Astrocyte (in vitro differentiated cells and primary cell): ENCODE measurements around the gene TRIM63. TPM values are rescaled to one million over a fixed set of nuclear protein-coding genes. Genes with fewer than 3 reads are reported as not detected.

Experiments
- DNase-seq: peaks from one replicate; pipeline ENCODE4 v3.0.0-alpha.2; 2010; ENCODE audit warnings: low read depth
- FAIRE-seq: peaks from 2 replicates; lab custom pipeline; 2011; peaks lifted over from hg19 to GRCh38; lab: Jason Lieb, UNC
- H2AFZ ChIP-seq: 2 replicates; pipeline ENCODE4 v1.6.0; 2012; ENCODE audit warnings: low read depth, low read length, inconsistent platforms
- H3K27ac ChIP-seq: 2 replicates; pipeline ENCODE4 v1.5.1; 2011; ENCODE audit warnings: low read depth, low read length, inconsistent platforms
- H3K27me3 ChIP-seq: 2 replicates; pipeline ENCODE4 v1.6.0; 2011; ENCODE audit warnings: low read length, inconsistent platforms; ENCODE audit not compliant: insufficient read depth
- H3K36me3 ChIP-seq: 2 replicates; pipeline ENCODE4 v1.5.1; 2011; ENCODE audit warnings: low read length, inconsistent platforms; ENCODE audit not compliant: insufficient read depth
- H3K4me1 ChIP-seq: 2 replicates; pipeline ENCODE4 v1.5.1; 2011; ENCODE audit warnings: low read length, inconsistent platforms; ENCODE audit not compliant: insufficient read depth
- H3K4me2 ChIP-seq: 2 replicates; pipeline ENCODE4 v1.6.0; 2012; ENCODE audit warnings: low read length, inconsistent platforms
- H3K4me3 ChIP-seq: 2 replicates; pipeline ENCODE4 v1.5.1; 2011; ENCODE audit warnings: low read depth, mild to moderate bottlenecking, low read length, inconsistent platforms; ENCODE audit not compliant: insufficient read depth
- H3K79me2 ChIP-seq: 2 replicates; pipeline ENCODE4 v1.6.0; 2012; ENCODE audit warnings: mild to moderate bottlenecking, low read length, inconsistent platforms; ENCODE audit not compliant: insufficient read depth
- H3K9ac ChIP-seq: 2 replicates; pipeline ENCODE4 v1.6.0; 2012; ENCODE audit warnings: mild to moderate bottlenecking, low read length, inconsistent platforms
- H3K9me3 ChIP-seq: 2 replicates; pipeline ENCODE4 v1.5.1; 2012; ENCODE audit warnings: low read depth, mild to moderate bottlenecking, low read length, inconsistent platforms; ENCODE audit not compliant: insufficient read depth
- H4K20me1 ChIP-seq: 2 replicates; pipeline ENCODE4 v1.6.0; 2012; ENCODE audit warnings: low read length, inconsistent platforms; ENCODE audit not compliant: insufficient read depth
- H3K27ac Mint-ChIP-seq: one replicate; pipeline ENCODE4 v1.8.0; 2021; ENCODE audit warnings: mild to moderate bottlenecking, mixed read lengths; ENCODE audit not compliant: unreplicated experiment
- H3K27me3 Mint-ChIP-seq: one replicate; pipeline ENCODE4 v1.8.0; 2021; ENCODE audit warnings: low read depth, mixed read lengths; ENCODE audit not compliant: unreplicated experiment
- H3K36me3 Mint-ChIP-seq: one replicate; pipeline ENCODE4 v1.8.0; 2021; ENCODE audit warnings: low read depth, mixed read lengths; ENCODE audit not compliant: unreplicated experiment
- H3K4me1 Mint-ChIP-seq: one replicate; pipeline ENCODE4 v1.8.0; 2021; ENCODE audit warnings: low read depth, mixed read lengths; ENCODE audit not compliant: unreplicated experiment
- H3K4me3 Mint-ChIP-seq: one replicate; pipeline ENCODE4 v1.8.0; 2021; ENCODE audit warnings: mild to moderate bottlenecking, moderate library complexity, mixed read lengths; ENCODE audit not compliant: unreplicated experiment
- H3K9me3 Mint-ChIP-seq: one replicate; pipeline ENCODE4 v1.8.0; 2021; ENCODE audit warnings: mild to moderate bottlenecking, mixed read lengths; ENCODE audit not compliant: unreplicated experiment
- EZH2 ChIP-seq: IDR thresholded peaks from 2 replicates; pipeline ENCODE4 v1.6.1; 2012; ENCODE audit warnings: mild to moderate bottlenecking, low read length, inconsistent platforms; ENCODE audit not compliant: insufficient read depth
- total RNA-seq: library from RNA; stranded (reverse); gene quantifications from 2 replicates; pipeline ENCODE4 v1.2.1, GENCODE V29; 2021
- TF ChIP-seq, protein P1 (sequence below): IDR thresholded peaks from 2 replicates; pipeline ENCODE4 v1.5.1; 2011; ENCODE audit warnings: low read depth, mild to moderate bottlenecking, inconsistent platforms, low read length, moderate library complexity; ENCODE audit not compliant: insufficient read depth

Gene TRIM63
- total RNA-seq, 1 donor from 2014 or later, result not detected

DNA sequence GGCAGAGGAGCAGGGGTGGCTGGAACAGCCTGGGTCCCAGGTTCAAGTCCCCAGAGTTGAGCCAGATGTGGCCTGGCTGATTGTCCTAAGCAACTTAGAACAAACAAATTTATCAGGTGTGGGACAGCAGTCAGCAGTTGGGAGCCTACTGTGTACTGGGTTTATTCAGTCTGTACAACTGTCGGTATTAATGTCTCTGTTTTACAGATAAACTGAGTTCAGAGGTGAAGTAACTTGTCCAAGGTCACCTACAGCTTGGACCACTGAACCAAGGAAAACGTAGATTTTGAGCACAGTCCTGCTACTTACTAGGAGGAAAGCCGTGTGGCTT, 14.6 kb upstream of the TRIM63 start:
- no peaks in the 10 kb centered on the region for H3K4me1 Mint-ChIP-seq
- Histone ChIP-seq H3K4me2 (no peak overlapping the region), H2AFZ (no peak overlapping the region), H3K79me2 (no peaks in the 10 kb centered on the region), H3K9ac (no peak overlapping the region), H3K4me3 (no peak overlapping the region), H4K20me1 (no peaks in the 10 kb centered on the region), H3K9me3 (no peaks in the 10 kb centered on the region), H3K36me3 (no peaks in the 10 kb centered on the region), H3K27ac (no peak overlapping the region), H3K4me1 (no peaks in the 10 kb centered on the region), H3K27me3 (peaks cover 24% of the 10 kb centered on the region)
- no peak for FAIRE-seq
- H3K9me3 Mint-ChIP-seq, result no peaks in the 10 kb centered on the region
- DNase-seq, result no peak
- TF ChIP-seq, protein P1, sequence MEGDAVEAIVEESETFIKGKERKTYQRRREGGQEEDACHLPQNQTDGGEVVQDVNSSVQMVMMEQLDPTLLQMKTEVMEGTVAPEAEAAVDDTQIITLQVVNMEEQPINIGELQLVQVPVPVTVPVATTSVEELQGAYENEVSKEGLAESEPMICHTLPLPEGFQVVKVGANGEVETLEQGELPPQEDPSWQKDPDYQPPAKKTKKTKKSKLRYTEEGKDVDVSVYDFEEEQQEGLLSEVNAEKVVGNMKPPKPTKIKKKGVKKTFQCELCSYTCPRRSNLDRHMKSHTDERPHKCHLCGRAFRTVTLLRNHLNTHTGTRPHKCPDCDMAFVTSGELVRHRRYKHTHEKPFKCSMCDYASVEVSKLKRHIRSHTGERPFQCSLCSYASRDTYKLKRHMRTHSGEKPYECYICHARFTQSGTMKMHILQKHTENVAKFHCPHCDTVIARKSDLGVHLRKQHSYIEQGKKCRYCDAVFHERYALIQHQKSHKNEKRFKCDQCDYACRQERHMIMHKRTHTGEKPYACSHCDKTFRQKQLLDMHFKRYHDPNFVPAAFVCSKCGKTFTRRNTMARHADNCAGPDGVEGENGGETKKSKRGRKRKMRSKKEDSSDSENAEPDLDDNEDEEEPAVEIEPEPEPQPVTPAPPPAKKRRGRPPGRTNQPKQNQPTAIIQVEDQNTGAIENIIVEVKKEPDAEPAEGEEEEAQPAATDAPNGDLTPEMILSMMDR, result no peak
- TF ChIP-seq EZH2, result no peak
- no peak overlapping the region for H3K27ac Mint-ChIP-seq
- no peaks in the 10 kb centered on the region for H3K36me3 Mint-ChIP-seq
- H3K27me3 Mint-ChIP-seq, result peaks cover 33% of the 10 kb centered on the region
- H3K4me3 Mint-ChIP-seq, result no peak overlapping the region

DNA sequence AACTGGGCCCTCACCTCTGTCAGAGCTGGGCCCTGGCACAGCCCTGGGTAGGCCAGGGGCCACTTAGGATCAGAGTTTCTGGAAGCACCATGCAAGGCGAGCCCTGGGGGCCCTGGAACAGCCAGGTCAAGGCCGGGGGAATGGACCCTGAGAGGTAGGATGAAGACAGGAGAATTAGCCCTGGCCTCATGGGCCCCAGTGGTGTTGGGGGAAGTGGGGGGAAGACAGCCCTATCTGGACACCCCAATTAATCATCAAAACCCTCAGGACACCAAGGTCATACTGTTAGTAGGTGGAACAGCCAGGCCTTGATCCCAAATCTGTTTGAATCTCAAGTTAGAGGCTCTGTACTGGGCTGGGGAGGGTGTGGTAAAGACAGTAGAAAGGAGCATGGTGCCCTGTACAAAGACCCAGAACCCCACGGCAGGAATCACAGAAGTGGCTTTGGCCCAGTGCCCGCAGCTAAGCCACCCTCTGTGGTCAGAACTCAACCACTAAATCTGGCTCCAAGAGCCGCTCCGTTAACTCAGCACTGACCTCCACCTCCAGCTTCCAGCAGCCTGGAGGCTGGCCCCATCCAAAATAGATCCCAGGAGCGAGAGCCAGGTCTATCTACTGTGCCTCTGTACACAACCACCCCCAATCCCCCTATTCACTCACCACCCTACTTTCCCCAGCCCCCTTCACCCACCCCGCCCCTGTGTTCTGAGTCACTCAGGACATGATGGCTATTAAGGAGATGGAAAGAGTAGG, 14.0 kb upstream of the TRIM63 start:
- Histone ChIP-seq H3K79me2 (no peaks in the 10 kb centered on the region), H4K20me1 (no peaks in the 10 kb centered on the region), H3K4me1 (no peaks in the 10 kb centered on the region), H3K9me3 (no peaks in the 10 kb centered on the region), H3K9ac (no peak overlapping the region), H3K27ac (no peak overlapping the region), H3K36me3 (no peaks in the 10 kb centered on the region), H2AFZ (no peak overlapping the region), H3K27me3 (peaks cover 24% of the 10 kb centered on the region), H3K4me3 (no peak overlapping the region), H3K4me2 (no peak overlapping the region)
- Mint-ChIP-seq H3K36me3 (no peaks in the 10 kb centered on the region), H3K9me3 (no peaks in the 10 kb centered on the region), H3K27ac (no peak overlapping the region), H3K27me3 (peaks cover 33% of the 10 kb centered on the region), H3K4me3 (no peak overlapping the region), H3K4me1 (no peaks in the 10 kb centered on the region)
- TF ChIP-seq, protein P1, result no peak
- TF ChIP-seq EZH2, result no peak
- FAIRE-seq (no peak), DNase-seq (no peak)
